Inflammatory macrophage (primary cell): ENCODE measurements around the gene XKR7.
A peak's percentile ranks its signal among the peaks of the same experiment; 100 is the strongest.

ENCODE experiments used
- DNase-seq, 2 donors: peaks; one replicate each; pipeline ENCODE4 v3.0.0-alpha.2; 2020 to 2022

Gene XKR7

DNA sequence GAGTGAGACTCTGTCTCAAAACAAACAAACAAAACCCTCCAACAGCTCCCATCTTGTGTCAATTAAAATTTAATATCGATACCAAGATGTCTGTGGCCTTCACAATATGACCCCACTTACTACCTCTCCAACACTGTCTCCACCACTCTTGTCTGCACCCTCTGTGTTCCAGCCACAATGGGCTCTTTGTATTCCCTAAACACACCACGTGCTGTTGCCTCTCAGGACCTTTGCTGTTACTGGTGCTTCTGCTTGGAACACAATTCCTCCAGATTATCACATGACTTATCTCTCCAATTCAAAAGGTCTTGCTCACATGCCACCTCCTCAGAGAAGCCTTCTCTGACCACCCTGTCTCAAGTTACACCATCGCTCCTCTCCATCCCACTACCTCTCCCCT lies 78.0 kb downstream of the XKR7 start:
- DNase-seq = no peak

DNA sequence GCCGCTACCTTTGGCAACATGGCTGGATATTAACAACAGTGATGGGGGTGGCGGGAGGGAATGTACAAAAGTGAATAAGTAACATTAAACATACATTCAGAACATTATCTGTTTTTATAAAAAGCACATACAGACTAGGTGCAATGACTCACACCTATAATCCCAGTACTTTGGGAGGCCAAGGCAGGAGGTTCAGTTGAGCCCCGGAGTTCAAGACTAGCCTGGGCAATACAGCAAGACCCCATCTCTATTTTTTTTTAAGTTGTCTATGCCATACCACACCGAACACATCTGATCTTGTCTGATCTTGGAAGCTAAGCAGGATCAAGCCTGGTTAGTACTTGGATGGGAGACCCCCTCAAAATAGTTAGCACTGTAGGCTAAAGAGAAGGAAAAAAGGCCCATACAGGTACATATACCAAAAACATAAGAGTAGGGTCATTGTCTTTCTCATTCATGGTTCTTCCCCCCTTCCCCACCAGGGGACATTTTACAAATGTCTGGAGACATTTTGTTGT lies 82.4 kb downstream of the XKR7 start:
- no peak for DNase-seq

DNA sequence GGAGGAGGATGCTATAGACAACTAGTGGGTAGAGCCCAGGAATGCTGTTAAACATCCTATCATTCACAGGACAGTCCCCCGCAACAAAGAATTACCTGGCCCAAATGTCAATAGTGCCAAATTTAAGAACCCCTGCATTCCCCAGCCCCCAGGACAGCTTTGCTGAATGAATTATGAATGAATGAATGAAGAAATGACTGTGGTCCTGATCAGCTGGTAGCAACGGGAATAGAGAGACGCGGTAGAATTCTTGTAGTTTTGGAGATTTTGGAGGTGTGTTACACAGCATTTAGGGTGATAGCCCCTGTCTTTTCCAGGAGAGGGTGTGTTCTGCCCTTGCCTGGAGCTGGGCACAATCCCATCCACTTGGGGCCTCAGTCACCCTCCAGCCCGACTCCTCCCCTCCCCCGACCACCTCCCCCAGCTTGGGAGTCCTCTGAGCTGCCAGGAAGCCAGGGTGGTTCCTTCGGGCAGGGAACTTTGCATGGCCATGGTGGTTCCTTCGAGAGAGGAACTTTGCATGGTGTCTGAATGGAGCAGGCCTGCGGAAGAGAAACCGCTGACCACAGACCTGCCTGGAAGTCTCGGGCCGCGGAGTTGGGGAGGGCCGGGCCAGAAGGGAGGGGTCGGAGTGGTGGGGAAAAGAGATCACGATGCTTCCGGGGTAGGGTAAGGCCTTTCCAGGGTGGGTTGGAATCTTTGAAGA lies 83.1 kb downstream of the XKR7 start:
- peak; percentile 72 to 79 for DNase-seq

DNA sequence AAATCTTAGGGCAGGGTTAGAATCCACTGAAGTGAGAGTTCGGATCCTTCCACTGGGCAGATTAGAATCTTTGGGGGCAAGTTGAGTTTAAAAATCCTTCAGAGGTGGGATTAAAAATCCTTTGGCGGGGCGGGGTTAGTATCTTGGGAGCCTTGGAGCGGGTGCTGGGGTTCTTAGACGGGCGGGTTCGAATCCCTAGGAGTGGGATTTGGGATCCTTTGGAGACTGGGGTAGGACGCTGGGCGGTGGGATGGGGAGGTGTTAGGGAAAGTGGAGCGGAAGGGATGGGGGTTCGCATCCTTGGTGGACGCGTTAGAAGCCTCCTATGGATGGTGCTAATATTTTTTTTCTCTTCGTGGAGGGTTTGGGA lies 83.8 kb downstream of the XKR7 start:
- no peak for DNase-seq

DNA sequence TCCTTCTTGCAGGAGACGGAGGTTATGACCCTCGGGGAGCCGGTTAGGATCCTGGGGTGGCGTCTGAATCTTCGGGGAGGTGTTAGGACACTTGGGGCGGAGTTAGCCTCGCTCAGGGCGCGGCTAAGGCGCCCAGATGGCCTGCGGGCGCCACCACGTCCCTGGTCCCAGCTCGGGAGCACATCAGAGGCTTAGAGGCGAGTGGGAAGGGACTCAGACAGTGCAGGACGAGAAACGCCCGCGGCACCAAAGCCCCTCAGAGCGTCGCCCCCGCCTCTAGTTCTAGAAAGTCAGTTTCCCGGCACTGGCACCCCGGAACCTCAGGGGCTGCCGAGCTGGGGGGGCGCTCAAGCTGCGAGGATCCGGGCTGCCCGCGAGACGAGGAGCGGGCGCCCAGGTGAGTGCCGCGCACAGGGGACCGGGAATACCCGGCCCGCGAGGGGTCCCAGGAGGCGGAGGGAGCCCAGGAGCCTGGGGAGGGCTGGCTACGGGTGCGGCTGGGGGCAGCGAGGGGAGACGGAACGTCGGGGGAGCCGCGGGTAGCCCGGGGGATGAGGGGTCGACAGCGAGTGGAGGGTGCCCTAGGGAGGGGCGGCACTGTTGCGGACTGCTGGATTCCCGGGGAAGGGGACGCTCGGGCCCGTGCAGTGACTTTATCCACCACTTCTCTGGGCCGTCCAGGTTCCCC lies 84.3 kb downstream of the XKR7 start, which contains the start of gene HCK:
Gene HCK, plus strand, starts transcription at position 153 of the 688 bp plus-strand sequence.
- peak; percentile 89 for DNase-seq

DNA sequence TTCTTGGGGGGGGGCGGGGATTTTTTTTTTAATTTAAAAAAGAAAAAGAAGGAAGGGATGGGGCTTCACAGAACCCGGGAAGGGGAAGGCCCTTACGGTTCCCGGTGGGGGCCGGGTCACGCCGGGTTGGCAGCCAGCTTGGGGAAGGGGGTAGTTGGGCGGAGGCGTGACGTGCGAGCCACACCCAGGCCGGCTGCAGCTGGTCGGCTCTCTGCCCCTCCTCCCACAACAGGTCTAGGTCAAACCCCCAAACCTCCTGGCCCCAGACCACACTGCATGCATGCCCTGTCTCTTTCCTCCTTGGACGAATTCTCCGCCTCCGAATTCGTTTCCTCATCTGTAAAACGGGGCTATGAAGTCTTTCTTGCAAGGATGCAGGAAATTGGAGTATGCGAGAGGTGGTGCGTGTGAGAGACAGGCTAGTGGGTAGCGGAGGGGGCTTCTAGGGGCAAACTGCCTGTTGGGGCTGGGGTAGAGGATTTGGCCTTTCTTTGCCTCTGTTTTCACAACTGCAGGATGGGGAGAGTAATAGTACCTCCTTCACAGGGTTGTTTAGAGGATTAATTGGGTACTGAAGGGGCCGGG lies 84.9 kb downstream of the XKR7 start:
- DNase-seq = peak; percentile 88 to 93
